HFFc6 (cell line): ENCODE data around the gene SIRT5. TPM values are rescaled to one million over a fixed set of nuclear protein-coding genes. Genes with fewer than 3 reads are reported as not detected.

Source experiments
- DNase-seq: peaks from one replicate; pipeline ENCODE4 v3.0.0-alpha.2; 2018
- H3K27ac Mint-ChIP-seq: 2 replicates; pipeline ENCODE4 v1.8.0; 2020; ENCODE audit warnings: mild to moderate bottlenecking, mixed read lengths
- H3K27me3 Mint-ChIP-seq: 2 replicates; pipeline ENCODE4 v1.8.0; 2021; ENCODE audit warnings: mild to moderate bottlenecking, moderate library complexity, mixed read lengths; ENCODE audit not compliant: insufficient read depth
- H3K36me3 Mint-ChIP-seq: 2 replicates; pipeline ENCODE4 v1.8.0; 2021; ENCODE audit warnings: low read depth, mixed read lengths
- H3K4me1 Mint-ChIP-seq: 2 replicates; pipeline ENCODE4 v1.8.0; 2020; ENCODE audit warnings: low read depth, mixed read lengths
- H3K4me3 Mint-ChIP-seq: 2 replicates; pipeline ENCODE4 v1.8.0; 2020; ENCODE audit warnings: mild to moderate bottlenecking, moderate library complexity, mixed read lengths
- H3K9me3 Mint-ChIP-seq: 2 replicates; pipeline ENCODE4 v1.8.0; 2020; ENCODE audit warnings: mild to moderate bottlenecking, mixed read lengths
- CTCF ChIP-seq: fragments of 200-600 bp; sonication (generic); IDR thresholded peaks from 2 replicates; pipeline ENCODE4 v1.5.0; 2021; ENCODE audit warnings: antibody characterized with exemption, mild to moderate bottlenecking
- total RNA-seq, 6 experiments: library from RNA; stranded (reverse); fragmentation: NEBNext Ultra II Directional; extraction: Animal tissue kit (Norgen Biotek cat#: 25700); gene quantifications; 2 replicates in 1 of 6; 3 replicates in 5 of 6; pipeline ENCODE4 v1.2.3, GENCODE V29; 2021

Gene SIRT5
- total RNA-seq, 6 experiments from 2014 or later, result 4.3 to 7.0 (median 6.3) TPM

- TF ChIP-seq CTCF, result no peak
- no peak for DNase-seq
These were observed 20.8 kb upstream of the SIRT5 start for GRCh38 chr6:13553646-13554045.

GRCh38 chr6:13554929-13555333, 19.5 kb upstream of the SIRT5 start:
- H3K36me3 Mint-ChIP-seq, result no peaks in the 10 kb centered on the region

More at GRCh38 chr6:13553646-13554045, 20.8 kb upstream of the SIRT5 start:
- no peak overlapping the region for H3K27ac Mint-ChIP-seq
- peaks cover 7% of the 10 kb centered on the region; the same call in 1 of the 2 replicates for H3K27me3 Mint-ChIP-seq
- H3K4me3 Mint-ChIP-seq, result no peak overlapping the region
- H3K9me3 Mint-ChIP-seq, result no peaks in the 10 kb centered on the region
- peaks cover 13% of the 10 kb centered on the region for H3K4me1 Mint-ChIP-seq
- H3K36me3 Mint-ChIP-seq, result no peaks in the 10 kb centered on the region

GRCh38 chr6:13557841-13558240, 16.6 kb upstream of the SIRT5 start:
- Mint-ChIP-seq H3K27ac (no peak overlapping the region), H3K4me3 (no peak overlapping the region)

More at GRCh38 chr6:13554929-13555333, 19.5 kb upstream of the SIRT5 start:
- no peak overlapping the region; the same call in 1 of the 2 replicates for H3K4me3 Mint-ChIP-seq
- H3K4me1 Mint-ChIP-seq, result peaks cover 12% of the 10 kb centered on the region
- no peaks in the 10 kb centered on the region for H3K9me3 Mint-ChIP-seq
- TF ChIP-seq CTCF, result no peak
- DNase-seq, result no peak
- H3K27ac Mint-ChIP-seq, result no peak overlapping the region
- H3K27me3 Mint-ChIP-seq, result peaks cover 7% of the 10 kb centered on the region

GRCh38 chr6:13558718-13559117, 15.7 kb upstream of the SIRT5 start:
- no peak overlapping the region for H3K4me3 Mint-ChIP-seq
- no peak for TF ChIP-seq CTCF
- no peaks in the 10 kb centered on the region for H3K36me3 Mint-ChIP-seq
- H3K4me1 Mint-ChIP-seq, result peaks cover 12% of the 10 kb centered on the region
- H3K9me3 Mint-ChIP-seq, result no peaks in the 10 kb centered on the region
- no peak overlapping the region for H3K27ac Mint-ChIP-seq
- peaks cover 7% of the 10 kb centered on the region for H3K27me3 Mint-ChIP-seq
- DNase-seq, result no peak

More at GRCh38 chr6:13557841-13558240, 16.6 kb upstream of the SIRT5 start:
- peaks cover 12% of the 10 kb centered on the region for H3K4me1 Mint-ChIP-seq
- no peak for DNase-seq
- no peaks in the 10 kb centered on the region for H3K36me3 Mint-ChIP-seq
- peaks cover 7% of the 10 kb centered on the region for H3K27me3 Mint-ChIP-seq
- H3K9me3 Mint-ChIP-seq, result no peaks in the 10 kb centered on the region
- no peak for TF ChIP-seq CTCF

GRCh38 chr6:13559251-13559650, 15.2 kb upstream of the SIRT5 start:
- Mint-ChIP-seq H3K4me1 (peaks cover 12% of the 10 kb centered on the region), H3K9me3 (no peaks in the 10 kb centered on the region), H3K36me3 (no peaks in the 10 kb centered on the region), H3K27me3 (peaks cover 9% of the 10 kb centered on the region), H3K4me3 (no peak overlapping the region), H3K27ac (no peak overlapping the region)
- no peak for DNase-seq
- TF ChIP-seq CTCF, result no peak
